Measurements from ENCODE around the gene MAT1A.

MAT1A gene

DNA sequence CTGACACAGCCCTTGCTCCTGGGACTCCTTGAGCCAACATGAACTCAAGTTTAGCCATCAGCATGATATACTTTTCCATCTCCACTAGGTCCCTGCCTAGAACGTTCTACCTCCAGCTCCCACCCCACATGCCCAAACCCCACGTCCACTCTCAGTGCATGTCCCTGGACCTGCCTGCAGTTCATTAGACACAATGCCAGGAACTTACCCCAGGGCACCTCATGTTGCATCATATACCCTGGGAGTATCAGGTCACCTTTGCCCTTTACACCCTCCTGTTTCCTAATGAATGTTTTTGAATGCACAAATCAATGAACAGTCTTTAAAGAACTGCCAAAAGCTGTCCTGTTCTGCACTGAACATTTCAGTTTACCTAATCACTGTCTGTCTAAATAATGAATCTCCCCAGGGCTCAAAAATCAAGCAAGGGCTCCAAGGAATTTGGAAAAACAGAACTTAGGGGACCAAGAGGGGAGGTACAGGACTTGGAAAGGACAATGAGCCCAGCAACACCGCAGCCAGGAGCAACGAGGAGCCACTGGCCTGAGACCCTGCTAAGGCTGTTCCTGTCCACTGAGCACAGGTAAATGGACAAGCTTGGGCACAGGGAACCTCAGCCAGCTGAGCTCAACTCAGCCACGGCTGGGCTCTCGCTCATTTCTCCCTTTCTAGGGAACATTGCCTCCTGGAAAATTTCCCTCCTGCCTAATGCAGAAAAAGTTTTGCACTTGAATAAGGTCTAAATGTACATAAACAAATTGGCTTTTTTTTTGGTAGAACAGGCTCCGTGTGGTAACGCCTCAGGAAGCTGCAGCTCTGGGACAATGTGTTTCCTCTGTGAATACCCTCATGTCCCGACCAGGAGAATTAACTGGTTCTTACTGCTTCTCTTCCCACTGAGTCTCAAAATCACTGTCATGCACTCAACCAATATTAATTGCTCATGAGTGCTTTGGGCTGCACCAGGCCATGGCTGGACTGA is 7.4 kb downstream of the MAT1A start:
- no peak for ATAC-seq

DNA sequence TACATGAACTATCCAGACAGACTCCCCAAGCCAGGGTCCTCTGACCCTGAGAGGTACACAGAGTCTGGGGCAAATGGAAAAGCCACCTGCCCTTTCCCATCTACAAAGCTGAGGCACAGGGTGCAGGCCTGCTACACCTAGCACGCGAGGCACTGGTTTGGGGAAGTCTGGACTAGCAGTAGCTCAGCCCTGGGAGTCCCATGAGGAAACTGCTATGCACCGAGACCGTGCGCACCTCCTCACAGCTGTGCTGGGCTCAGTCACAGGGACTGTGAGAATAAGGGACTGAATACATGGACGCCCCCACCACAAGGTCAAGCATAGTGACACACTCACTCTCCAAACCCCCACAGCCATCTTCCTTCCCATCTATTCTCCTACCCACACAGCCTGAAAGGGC is 8.2 kb downstream of the MAT1A start:
- no peak for ATAC-seq

DNA sequence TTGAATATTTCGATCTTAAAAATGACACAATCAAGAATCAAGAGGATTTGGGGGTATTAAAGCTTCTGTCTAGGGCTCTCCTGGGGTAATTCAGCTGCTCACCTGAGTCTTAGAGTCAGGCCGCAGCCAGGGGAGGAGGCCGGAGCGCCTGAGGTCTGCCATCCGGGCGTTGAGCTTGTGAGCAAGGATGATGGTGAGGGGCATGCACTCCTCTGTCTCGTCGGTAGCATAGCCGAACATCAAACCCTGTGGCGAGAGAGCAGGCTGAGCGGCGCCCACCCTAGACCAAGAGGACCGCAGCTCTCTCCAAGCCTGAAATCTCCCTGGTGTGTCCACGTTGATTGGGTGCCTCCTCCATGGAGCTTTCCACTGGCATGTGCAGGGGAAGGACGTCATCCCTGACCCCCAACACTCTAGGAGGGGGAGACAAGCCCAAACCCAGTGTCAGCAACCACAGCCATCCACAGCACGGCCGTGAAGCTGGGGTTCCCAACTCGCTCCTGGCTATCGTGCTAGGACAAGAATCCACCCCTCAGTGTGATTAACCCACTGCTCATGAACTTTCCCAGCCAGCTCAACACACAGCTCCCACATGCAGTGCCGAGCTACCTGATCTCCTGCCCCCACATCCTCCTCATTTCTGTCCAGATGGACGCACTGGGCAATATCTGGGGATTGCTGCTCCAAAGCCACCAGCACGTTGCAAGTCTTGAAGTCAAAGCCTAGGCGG is 9.2 kb downstream of the MAT1A start:
- ATAC-seq: no peak

DNA sequence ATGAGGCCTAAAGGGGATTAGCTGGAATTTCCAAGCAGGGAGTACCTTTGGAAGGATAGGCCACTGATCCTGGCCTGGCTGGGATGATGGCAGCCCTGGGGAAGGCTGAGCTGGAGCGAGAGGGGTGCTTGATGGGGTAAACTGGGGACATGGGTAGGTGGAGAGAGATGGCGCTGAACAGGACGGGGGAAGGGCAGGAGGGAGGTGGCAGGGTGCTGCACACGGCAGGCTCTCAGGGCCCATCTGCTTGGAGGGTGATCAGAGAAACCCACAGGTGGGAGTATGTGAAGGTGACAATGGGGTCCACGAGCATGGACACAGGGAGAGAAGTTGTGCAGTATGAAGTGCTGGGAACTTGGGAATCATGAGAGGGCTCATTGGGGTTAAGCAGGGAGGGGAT is 10.3 kb downstream of the MAT1A start:
- ATAC-seq: no peak

DNA sequence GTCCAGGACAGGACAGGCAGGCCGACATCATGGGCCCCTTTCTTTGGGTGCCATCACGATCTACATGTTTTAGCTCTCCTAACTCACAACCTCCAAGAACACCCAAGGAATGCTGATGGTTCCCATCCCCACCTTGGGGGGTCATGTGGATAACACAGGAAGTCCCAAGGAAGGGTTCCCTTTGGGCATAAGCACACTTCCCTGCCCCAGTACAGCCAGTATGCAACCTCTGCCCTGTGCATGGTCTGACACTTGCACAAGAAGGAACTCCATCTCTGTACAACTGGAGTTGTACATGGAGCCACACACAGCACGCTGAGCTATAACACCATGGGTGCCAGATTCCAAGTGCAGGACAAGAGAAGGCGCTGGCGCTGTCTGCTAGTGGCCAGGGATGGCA is 11.0 kb downstream of the MAT1A start:
- ATAC-seq: no peak

DNA sequence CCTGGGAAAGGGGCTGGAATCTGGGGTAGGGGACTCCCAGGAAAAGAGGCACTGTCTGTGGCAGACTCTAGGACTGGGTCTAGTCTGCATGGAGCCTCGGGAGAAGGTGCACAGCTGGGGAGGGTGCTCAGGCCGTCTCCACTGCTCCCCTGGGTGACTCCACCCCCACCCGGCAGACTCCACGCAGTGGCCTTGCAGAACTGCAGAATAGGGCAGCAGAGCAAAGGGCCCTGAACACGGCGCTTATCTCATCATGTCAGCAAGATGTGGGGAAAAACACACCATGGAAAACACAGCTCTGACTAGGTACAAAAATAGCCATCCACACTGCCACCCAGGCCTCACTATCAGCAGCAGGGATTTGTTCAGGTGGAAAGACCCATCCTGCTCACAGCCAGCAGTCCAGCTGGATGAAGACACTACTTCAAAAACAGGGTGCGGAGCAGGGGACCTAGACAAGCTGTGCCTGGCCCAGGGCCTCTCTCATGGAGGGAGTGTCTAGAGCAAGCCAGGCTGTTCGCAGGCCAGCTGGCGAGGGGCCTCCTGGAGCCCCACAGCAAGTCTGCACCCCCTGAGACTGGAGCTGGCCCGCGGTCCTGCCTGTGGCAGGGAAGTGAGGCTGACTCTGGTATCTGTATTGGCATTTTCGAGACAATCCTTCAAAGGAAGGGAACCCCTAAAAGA is 11.7 kb downstream of the MAT1A start:
- no peak for ATAC-seq

DNA sequence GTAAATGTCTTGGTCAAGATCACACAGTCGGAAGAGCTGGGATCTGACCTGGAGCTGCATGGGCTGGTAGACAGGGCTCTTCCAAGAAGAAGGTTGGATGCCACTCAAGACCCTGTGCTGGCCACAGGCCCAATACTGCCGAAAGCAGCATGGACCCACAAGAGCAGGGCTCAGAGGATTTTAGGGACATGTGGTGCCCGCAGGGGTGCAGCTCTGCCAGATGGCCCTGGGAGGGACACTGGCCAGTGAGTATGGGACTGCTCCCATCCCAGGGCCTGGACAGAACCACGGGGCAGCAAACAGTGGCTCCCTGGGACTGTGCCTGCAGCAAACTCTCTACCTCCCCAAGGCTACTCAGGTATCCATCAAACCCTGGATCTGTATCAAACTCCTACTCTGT is 12.4 kb downstream of the MAT1A start:
- ATAC-seq: no peak

DNA sequence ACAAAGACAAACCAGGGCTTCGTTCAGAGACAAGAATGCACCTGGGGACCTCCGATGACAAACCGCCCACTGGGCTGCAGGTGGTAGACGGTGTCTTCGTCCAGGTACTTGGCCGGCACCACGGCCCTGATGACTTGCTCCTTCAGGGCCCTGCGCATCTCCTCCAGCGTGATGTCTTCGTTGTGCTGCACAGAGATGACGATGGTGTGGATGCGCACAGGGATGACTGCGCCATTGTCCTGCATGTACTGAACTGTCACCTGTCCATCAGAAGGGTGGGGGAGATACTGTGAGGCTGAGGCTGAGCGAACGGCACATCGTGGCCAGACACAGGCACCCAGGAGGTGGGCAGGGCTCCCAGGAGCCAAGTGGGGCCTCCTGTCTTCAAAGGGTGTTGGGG is 13.1 kb downstream of the MAT1A start:
- ATAC-seq: no peak

DNA sequence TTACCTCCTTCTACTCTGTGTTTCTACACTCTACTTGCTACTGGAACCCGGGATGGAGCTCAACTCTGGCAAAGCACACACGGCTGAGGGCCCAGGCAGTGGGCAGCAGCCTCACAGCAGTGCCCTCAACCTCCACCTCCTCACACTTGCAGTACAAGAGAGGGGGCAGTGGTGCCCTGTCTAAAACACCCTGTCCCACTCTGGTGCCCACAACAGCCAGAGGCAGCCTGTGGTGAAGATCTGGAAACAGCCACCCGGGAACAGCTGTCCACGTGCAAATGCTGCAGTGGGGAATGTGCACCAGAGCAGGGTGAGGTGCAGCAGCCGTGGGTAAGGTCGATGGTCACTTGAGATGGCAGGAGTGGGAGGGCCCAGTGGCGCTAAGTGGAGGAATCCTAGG is 13.7 kb downstream of the MAT1A start:
- no peak for ATAC-seq

DNA sequence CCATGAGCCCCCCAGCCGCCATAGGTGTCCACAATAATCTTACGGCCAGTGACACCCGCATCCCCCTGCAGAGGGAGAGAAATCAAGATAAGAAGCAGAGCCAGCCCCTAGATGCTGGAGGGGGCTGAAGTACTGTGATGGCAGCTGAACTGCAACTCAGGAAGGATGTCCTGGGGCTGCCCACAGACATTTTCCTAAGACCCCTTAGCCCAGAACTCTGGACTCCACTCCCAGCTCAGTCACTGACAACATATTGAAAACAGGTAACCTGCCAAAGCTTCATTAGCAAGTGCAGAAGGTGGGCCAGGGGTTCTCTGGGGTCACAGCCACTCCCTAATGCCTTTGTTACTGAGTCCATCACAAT is 14.3 kb downstream of the MAT1A start:
- no peak for ATAC-seq

DNA sequence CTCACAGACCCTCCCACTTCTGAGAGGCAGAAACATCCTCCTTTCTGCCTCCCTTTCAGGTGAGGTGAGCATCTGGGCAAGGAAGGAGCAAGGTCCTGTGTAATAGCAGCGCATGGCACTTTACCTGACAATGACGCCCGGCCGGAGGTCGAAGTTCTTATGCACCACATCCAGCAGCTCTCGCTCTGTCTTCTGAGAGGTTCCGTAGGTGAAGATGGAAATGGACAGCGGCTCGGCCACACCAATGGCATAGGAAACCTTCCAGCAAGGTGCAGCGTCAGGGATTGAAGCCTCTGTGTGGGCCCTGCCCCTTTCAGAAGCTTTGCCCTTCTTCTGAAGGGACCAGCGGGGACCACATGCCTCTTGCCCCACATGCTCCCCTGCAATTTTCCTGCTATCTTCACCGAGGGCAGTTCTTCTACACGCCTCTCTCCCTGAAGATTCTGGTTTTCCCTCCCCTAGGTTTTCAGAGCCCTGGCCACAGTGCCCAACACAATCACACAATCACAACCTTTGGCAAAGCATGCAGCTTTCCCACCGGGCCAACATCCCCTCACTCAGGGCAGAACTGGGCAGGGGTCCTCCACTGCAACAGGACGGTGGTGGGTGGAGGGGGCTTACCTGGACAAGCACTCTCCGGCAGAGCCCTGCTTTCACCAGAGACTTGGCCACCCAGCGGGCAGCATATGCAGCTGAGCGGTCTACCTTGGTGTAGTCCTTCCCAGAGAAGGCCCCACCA is 14.9 kb downstream of the MAT1A start:
- no peak for ATAC-seq

DNA sequence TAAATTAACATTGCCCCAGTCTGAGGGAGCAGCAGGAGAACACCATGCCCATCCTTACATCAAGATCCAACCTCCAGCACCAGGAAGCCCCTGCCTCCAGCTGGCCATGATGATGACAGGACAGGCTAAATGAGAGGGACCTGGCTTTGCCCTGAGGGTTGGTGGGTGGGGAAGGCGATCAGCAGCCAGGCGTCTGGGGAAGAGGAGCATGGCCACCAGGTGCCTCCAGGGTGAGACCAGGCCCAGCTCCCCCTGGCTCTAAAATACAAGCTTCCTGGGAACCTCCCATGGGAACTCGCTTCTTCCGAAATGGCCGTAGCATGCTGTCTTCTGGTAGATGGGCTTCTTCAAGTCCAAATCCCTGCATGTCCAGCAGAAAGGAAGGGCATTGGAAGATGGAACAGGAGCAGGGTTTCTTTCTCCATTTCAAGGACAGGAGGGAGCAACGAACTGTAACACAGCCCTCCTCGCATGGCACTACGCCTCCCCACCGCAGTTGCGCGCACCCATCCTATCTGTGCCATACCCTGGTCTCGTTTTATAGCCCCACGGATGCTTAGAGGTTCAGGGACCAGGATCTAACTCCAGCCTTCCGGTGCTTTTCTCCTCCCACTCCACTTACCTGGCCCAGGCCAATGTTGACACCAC is 15.8 kb downstream of the MAT1A start:
- ATAC-seq: no peak

DNA sequence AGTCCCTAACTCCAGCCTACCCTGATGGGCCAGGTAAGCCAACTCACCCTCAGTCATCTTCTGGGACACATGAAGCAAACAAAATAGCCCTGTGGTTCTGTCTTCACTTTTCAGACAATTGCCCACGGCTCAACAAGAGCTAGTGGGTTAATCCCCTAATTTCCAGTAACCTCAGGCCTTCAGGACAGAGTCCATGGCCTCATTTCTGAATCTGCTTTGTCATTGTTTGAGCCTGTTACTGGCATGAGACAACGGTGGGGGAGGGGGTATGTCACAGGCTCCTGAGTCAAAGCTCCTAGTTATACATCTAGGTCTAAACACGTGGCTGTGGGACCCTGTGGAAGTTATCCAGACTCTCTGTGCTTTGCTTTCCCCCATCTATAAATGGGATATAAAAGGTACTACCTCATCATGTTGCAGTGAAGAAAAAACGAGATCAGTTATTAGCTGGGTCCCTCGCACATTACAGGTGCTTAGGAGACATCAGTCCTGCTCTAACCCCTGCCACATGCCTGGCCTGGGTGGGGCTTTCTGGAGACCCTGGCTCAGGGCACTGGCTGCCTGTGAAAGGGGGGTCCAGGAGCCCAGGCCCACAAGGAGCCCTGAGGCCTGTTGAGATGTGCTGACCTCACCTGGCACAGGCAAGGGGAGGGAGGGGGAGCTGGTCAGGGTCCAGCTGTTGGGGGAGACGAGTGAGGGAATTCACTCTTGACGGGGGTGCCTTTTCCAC is 16.5 kb downstream of the MAT1A start:
- ATAC-seq: no peak

DNA sequence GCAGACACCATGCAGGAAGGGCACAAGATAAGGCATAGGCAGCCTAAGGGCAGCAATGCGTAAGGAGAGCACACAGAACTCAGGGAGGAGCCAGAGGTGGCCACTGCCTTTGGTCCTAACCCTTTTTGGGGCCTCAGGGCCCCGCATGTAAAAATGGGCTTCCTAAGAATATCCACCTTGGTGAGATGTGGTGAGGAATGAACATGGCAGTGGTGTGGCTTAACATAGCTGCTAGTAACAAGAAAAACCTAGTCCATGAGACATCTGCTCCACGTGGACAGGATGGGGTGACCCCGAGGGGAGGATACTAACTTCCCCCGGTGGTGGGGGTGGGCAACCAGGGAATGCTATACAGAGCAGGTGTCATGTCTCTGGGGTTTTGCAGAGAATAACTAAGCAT is 18.0 kb downstream of the MAT1A start:
- ATAC-seq: no peak

DNA sequence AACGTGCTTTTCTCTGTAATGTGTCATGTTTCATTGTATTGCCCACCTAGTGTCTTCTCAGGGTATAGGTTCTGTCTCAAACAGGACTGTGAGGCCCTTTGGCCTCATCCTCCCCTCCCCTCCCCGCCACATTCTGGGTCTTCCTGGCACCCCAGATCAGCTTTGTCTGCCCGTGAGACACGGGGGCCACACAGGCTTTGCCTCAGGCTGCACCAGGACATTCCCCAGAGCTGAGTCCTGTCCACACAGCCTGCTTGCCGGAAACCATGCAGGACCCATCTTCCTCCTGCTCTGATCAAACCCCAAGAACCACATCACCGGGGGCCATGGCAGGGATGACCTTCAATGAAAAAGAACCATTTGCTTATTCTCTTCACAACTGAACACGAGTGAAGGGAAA is 18.6 kb downstream of the MAT1A start:
- no peak for ATAC-seq

DNA sequence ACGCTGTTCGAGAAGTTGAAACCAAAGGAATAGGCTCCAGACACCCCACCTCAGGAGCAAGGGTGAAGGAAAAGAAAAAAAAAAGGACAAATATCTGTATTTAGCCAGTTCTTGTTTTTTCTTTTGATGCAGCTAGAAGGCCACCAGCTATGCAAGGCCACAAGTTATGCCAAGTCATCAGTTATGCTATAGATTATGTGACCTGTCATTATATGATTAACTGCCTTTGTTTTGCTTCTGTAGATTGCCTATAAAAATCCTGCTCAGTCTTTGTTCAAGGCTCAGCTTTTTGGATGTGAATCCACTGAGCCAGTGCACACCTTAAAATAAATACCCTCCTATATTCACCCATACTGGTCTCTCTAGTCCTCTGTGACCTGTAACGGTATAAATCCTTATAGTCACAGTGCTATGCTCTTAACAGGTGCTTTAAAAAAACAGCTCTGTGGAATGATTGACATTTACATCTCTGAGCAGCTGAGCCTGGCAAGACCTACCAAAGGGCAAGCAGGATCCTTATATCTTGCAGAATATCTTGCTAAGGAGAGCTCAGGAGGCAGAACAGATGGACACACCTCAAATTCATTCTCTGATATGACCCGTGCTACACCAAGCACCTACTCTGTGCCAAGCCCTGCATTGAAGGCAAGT is 20.4 kb downstream of the MAT1A start:
- no peak for ATAC-seq

DNA sequence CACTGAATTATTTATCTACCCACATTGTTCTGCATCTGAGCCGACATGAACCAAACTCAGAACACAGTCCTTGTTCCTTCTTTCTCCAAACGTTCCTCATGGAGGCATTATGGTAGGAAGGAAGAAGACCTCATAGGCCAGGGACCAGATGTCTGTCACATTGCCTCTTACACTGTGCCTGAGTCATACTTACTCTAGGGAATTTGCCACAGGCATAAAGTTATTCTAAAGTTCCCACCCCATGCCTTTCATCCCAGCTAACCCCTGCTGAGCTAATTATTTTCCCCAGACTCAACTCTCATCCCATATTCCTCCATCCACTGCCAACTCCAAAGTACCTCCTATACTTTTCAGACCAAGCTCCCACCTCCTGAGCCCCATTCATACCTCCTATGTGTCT is 21.2 kb downstream of the MAT1A start:
- ATAC-seq: no peak

DNA sequence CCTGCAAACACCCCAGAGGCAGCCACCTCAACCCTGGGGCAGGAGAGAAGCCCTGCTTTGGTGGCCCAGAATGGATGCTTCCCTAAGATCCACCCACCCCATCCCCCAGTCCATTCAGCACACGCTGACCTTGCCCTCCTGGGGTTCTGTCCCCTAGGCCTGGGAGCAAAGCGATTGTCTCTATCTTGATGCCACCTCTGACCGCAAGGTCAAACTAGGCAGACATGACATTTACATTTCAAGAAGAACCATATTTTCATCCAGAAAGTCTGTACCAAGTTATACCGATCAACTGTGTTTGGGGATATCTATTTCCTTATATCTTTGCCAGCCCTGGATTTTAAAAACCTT is 23.0 kb downstream of the MAT1A start:
- ATAC-seq: no peak

DNA sequence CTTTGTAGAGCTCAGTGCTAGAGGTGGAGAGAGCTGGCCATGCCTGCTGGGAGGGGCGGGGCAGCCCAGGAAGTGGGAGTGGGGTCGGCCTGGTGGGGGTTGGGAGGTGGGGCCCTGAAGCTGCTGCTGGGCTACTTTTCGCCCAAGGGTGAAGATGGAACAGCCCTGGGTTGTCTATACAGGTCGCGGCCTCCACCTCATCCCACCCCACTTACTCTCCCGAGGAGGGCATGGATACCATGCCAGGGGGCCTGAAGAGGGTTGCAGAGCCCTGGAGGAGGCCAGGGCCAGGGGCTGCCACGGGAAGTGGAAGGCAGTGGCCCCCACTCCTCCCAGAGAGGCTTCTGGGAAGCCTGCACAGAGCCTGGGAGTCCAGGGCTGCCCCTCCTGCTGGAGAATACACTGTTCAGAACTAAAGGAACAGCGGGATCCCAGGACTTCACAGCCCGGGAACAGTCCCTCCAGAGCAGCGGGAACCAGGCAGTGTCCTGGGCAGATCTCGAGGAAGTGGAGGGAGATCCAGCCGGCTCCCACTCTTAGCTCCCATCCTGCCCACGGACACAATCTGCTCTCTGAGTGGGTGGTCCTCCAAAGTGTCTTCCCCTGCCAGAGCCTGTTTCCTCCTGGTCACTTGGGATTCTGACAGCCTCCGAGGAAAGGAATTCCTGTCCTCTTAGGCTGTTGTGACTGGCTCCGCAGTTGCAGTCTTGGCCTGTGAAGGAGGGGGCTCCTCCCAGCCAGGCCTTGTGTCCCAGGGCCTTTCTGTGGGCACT is 23.5 kb downstream of the MAT1A start:
- no peak for ATAC-seq
